ENCODE measurements around the gene ZNF578.
"Not testable (repeated sequence)": the region's sequence is repeated elsewhere in the genome, so short reads cannot be mapped to it uniquely, and the experiment has no call there.

ZNF578 gene

GRCh38 chr19:52498571-52498970 lies 45.2 kb downstream of the ZNF578 start:
- no peak overlapping the region for H3K4ac ChIP-seq (ENCODE audit: low read depth, low read length)
- no peak overlapping the region for H3K27ac ChIP-seq (ENCODE audit: low read depth, low read length)
- H3K9me3 ChIP-seq (ENCODE audit: insufficient read depth, low read depth, low read length) = no peaks in the 10 kb centered on the region
- no peak overlapping the region for H3K23ac ChIP-seq (ENCODE audit: low read length)
- peak overlapping the region; percentile 27 for H3K18ac ChIP-seq (ENCODE audit: low read length)
- H3K36me3 ChIP-seq (ENCODE audit: control insufficient read depth in 1 of 2, insufficient read depth in 2 of 2, low read length in 2 of 2) = peaks cover 1 to 2% of the 10 kb centered on the region in 2 experiments
- peaks cover 0 to 1% of the 10 kb centered on the region in 2 experiments for H3K4me1 ChIP-seq (ENCODE audit: control insufficient read depth in 1 of 2, insufficient read depth in 2 of 2, low read length in 2 of 2)
- H2BK12ac ChIP-seq (ENCODE audit: low read length) = no peak overlapping the region
- H3K4me3 ChIP-seq (ENCODE audit: low read depth, low read length) = no peak overlapping the region
- H3K9ac ChIP-seq (ENCODE audit: low read length) = no peak overlapping the region
- H4K12ac ChIP-seq (ENCODE audit: low read depth, low read length) = no peak overlapping the region
- peak; percentile 87 to 90 for DNase-seq
- H2AK5ac ChIP-seq (ENCODE audit: low read length) = no peak overlapping the region
- no peaks in the 10 kb centered on the region for H3K79me2 ChIP-seq (ENCODE audit: control insufficient read depth, insufficient read depth, low read length, poor library complexity)
- H3K79me1 ChIP-seq (ENCODE audit: low read length) = no peaks in the 10 kb centered on the region
- no peaks in the 10 kb centered on the region for H3K27me3 ChIP-seq (ENCODE audit: insufficient read depth, low read length)
- no CpG with 5 or more reads among the region's 8 CpGs for WGBS (ENCODE audit: extremely low coverage, insufficient coverage, insufficient read length)
- H4K91ac ChIP-seq (ENCODE audit: low read depth, low read length) = no peak overlapping the region
- H3K4me2 ChIP-seq (ENCODE audit: low read length) = no peak overlapping the region
- no peak overlapping the region for H2BK5ac ChIP-seq (ENCODE audit: low read depth, low read length, poor library complexity)
- H2AFZ ChIP-seq (ENCODE audit: insufficient read depth, low read length, poor library complexity) = no peak overlapping the region
- no peak overlapping the region for H4K8ac ChIP-seq (ENCODE audit: low read depth, low read length)
- H3K14ac ChIP-seq (ENCODE audit: low read length) = no peak overlapping the region
- no peak overlapping the region for H2BK120ac ChIP-seq (ENCODE audit: insufficient read depth, low read length, poor library complexity)

- not testable (repeated sequence) for H3K14ac ChIP-seq (ENCODE audit: low read length); H2BK12ac ChIP-seq (ENCODE audit: low read length); H2AK5ac ChIP-seq (ENCODE audit: low read length); H3K9ac ChIP-seq (ENCODE audit: low read length); H3K18ac ChIP-seq (ENCODE audit: low read length); H3K9me3 ChIP-seq (ENCODE audit: insufficient read depth, low read depth, low read length); H4K91ac ChIP-seq (ENCODE audit: low read depth, low read length); H3K23ac ChIP-seq (ENCODE audit: low read length); H2AFZ ChIP-seq (ENCODE audit: insufficient read depth, low read length, poor library complexity); H3K27me3 ChIP-seq (ENCODE audit: insufficient read depth, low read length); H3K79me1 ChIP-seq (ENCODE audit: low read length); H3K4me3 ChIP-seq (ENCODE audit: low read depth, low read length); DNase-seq; H3K4me1 ChIP-seq (ENCODE audit: control insufficient read depth in 1 of 2, insufficient read depth in 2 of 2, low read length in 2 of 2); H2BK120ac ChIP-seq (ENCODE audit: insufficient read depth, low read length, poor library complexity); H3K36me3 ChIP-seq (ENCODE audit: control insufficient read depth in 1 of 2, insufficient read depth in 2 of 2, low read length in 2 of 2); H3K79me2 ChIP-seq (ENCODE audit: control insufficient read depth, insufficient read depth, low read length, poor library complexity); H2BK5ac ChIP-seq (ENCODE audit: low read depth, low read length, poor library complexity); H3K4me2 ChIP-seq (ENCODE audit: low read length); H3K27ac ChIP-seq (ENCODE audit: low read depth, low read length); H4K8ac ChIP-seq (ENCODE audit: low read depth, low read length); H3K4ac ChIP-seq (ENCODE audit: low read depth, low read length); H4K12ac ChIP-seq (ENCODE audit: low read depth, low read length)
- WGBS (ENCODE audit: extremely low coverage, insufficient coverage, insufficient read length) = no CpG with 5 or more reads among the region's 3 CpGs
Observed at GRCh38 chr19:52500474-52500873, 47.1 kb downstream of the ZNF578 start.

- H4K91ac ChIP-seq (ENCODE audit: low read depth, low read length); H3K9me3 ChIP-seq (ENCODE audit: insufficient read depth, low read depth, low read length); H3K9ac ChIP-seq (ENCODE audit: low read length); H3K18ac ChIP-seq (ENCODE audit: low read length); H3K79me2 ChIP-seq (ENCODE audit: control insufficient read depth, insufficient read depth, low read length, poor library complexity); H3K27me3 ChIP-seq (ENCODE audit: insufficient read depth, low read length); H2BK5ac ChIP-seq (ENCODE audit: low read depth, low read length, poor library complexity); H2BK12ac ChIP-seq (ENCODE audit: low read length); DNase-seq; H3K79me1 ChIP-seq (ENCODE audit: low read length); H3K36me3 ChIP-seq (ENCODE audit: control insufficient read depth in 1 of 2, insufficient read depth in 2 of 2, low read length in 2 of 2); H3K4me2 ChIP-seq (ENCODE audit: low read length); H4K12ac ChIP-seq (ENCODE audit: low read depth, low read length); H3K23ac ChIP-seq (ENCODE audit: low read length); H3K27ac ChIP-seq (ENCODE audit: low read depth, low read length); H4K8ac ChIP-seq (ENCODE audit: low read depth, low read length); H2AFZ ChIP-seq (ENCODE audit: insufficient read depth, low read length, poor library complexity); H2BK120ac ChIP-seq (ENCODE audit: insufficient read depth, low read length, poor library complexity); H3K4me1 ChIP-seq (ENCODE audit: control insufficient read depth in 1 of 2, insufficient read depth in 2 of 2, low read length in 2 of 2); H3K14ac ChIP-seq (ENCODE audit: low read length); H3K4me3 ChIP-seq (ENCODE audit: low read depth, low read length); H2AK5ac ChIP-seq (ENCODE audit: low read length); H3K4ac ChIP-seq (ENCODE audit: low read depth, low read length): not testable (repeated sequence)
- WGBS (ENCODE audit: extremely low coverage, insufficient coverage, insufficient read length) = no CpG with 5 or more reads among the region's 12 CpGs
Observed at GRCh38 chr19:52500991-52501390, 47.6 kb downstream of the ZNF578 start.

- no peak overlapping the region for H3K9ac ChIP-seq (ENCODE audit: low read length)
- no peaks in the 10 kb centered on the region for H3K27me3 ChIP-seq (ENCODE audit: insufficient read depth, low read length)
- H3K4me2 ChIP-seq (ENCODE audit: low read length) = no peak overlapping the region
- no peak overlapping the region for H3K23ac ChIP-seq (ENCODE audit: low read length)
- H3K18ac ChIP-seq (ENCODE audit: low read length) = no peak overlapping the region
- H3K4me1 ChIP-seq (ENCODE audit: control insufficient read depth in 1 of 2, insufficient read depth in 2 of 2, low read length in 2 of 2) = no peaks in the 10 kb centered on the region
- no CpG with 5 or more reads among the region's 5 CpGs for WGBS (ENCODE audit: extremely low coverage, insufficient coverage, insufficient read length)
- peaks cover 1 to 5% of the 10 kb centered on the region in 2 experiments for H3K36me3 ChIP-seq (ENCODE audit: control insufficient read depth in 1 of 2, insufficient read depth in 2 of 2, low read length in 2 of 2)
- no peaks in the 10 kb centered on the region for H3K79me2 ChIP-seq (ENCODE audit: control insufficient read depth, insufficient read depth, low read length, poor library complexity)
- no peak overlapping the region for H3K14ac ChIP-seq (ENCODE audit: low read length)
- H4K91ac ChIP-seq (ENCODE audit: low read depth, low read length) = no peak overlapping the region
- no peak overlapping the region for H2AFZ ChIP-seq (ENCODE audit: insufficient read depth, low read length, poor library complexity)
- no peak overlapping the region for H2AK5ac ChIP-seq (ENCODE audit: low read length)
- H3K4me3 ChIP-seq (ENCODE audit: low read depth, low read length) = no peak overlapping the region
- no peaks in the 10 kb centered on the region for H3K9me3 ChIP-seq (ENCODE audit: insufficient read depth, low read depth, low read length)
- H2BK12ac ChIP-seq (ENCODE audit: low read length) = no peak overlapping the region
- H4K12ac ChIP-seq (ENCODE audit: low read depth, low read length) = no peak overlapping the region
- no peaks in the 10 kb centered on the region for H3K79me1 ChIP-seq (ENCODE audit: low read length)
- no peak overlapping the region for H3K27ac ChIP-seq (ENCODE audit: low read depth, low read length)
- no peak overlapping the region for H2BK5ac ChIP-seq (ENCODE audit: low read depth, low read length, poor library complexity)
- no peak overlapping the region for H4K8ac ChIP-seq (ENCODE audit: low read depth, low read length)
- no peak overlapping the region for H2BK120ac ChIP-seq (ENCODE audit: insufficient read depth, low read length, poor library complexity)
- no peak overlapping the region for H3K4ac ChIP-seq (ENCODE audit: low read depth, low read length)
- no peak for DNase-seq
Observed at GRCh38 chr19:52507266-52507665, 53.9 kb downstream of the ZNF578 start.
